Right atrium auricular region (tissue), 2 donors: ENCODE measurements around the gene TPO. TPM values are rescaled to one million over a fixed set of nuclear protein-coding genes. Genes with fewer than 3 reads are reported as not detected.

Experiments used
- DNase-seq: peaks from one replicate; pipeline ENCODE4 v3.0.0-alpha.2; 2019; ENCODE audit warnings: low spot score
- H3K27ac ChIP-seq, 2 donors: fragments of 200-600 bp; sonication (generic); 1 replicate in 1 of 2; 2 replicates in 1 of 2; pipeline ENCODE4 v1.5.1; 2016 to 2019
- H3K27me3 ChIP-seq, 2 donors: fragments of 200-600 bp; sonication (generic); one replicate each; pipeline versions ENCODE4 v1.5.1 to v1.6.0; 2017 to 2019
- H3K36me3 ChIP-seq: fragments of 200-600 bp; sonication (generic); one replicate; pipeline ENCODE4 v1.5.1; 2016
- H3K4me1 ChIP-seq, 2 donors: fragments of 200-600 bp; sonication (generic); one replicate each; pipeline versions ENCODE4 v1.5.1 to v1.6.0; 2017 to 2019
- H3K4me3 ChIP-seq, 2 donors: fragments of 200-600 bp; sonication (generic); 1 replicate in 1 of 2; 2 replicates in 1 of 2; pipeline ENCODE4 v1.5.1; 2017 to 2019; ENCODE audit warnings: mild to moderate bottlenecking in 1 of 2, moderate library complexity in 1 of 2
- H3K9me3 ChIP-seq, 2 donors: fragments of 200-600 bp; sonication (generic); one replicate each; pipeline ENCODE4 v1.5.1; 2019
- CTCF ChIP-seq, 2 donors: fragments of 200-600 bp; sonication (generic); IDR thresholded peaks; one replicate each; pipeline ENCODE4 v1.5.1; 2019; ENCODE audit warnings: antibody characterized with exemption in 2 of 2
- total RNA-seq, 2 donors: library from RNA; depleted of rRNA; stranded (reverse); fragments of >200 nt; gene quantifications; one replicate each; pipeline ENCODE4 v1.1.0, GENCODE V29; 2016

Gene TPO
- total RNA-seq, 2 donors from 2014 or later = 0.08 to 2.7 TPM

GRCh38 chr2:1437537-1437936 is 24.3 kb downstream of the TPO start:
- no peak overlapping the region for H3K4me3 ChIP-seq
- H3K9me3 ChIP-seq = no peaks in the 10 kb centered on the region
- no peak for DNase-seq
- no peaks in the 10 kb centered on the region for H3K36me3 ChIP-seq
- H3K27ac ChIP-seq = no peak overlapping the region
- no peak for TF ChIP-seq CTCF (IDR thresholded peaks at IDR 0.05)
- H3K4me1 ChIP-seq = no peaks in the 10 kb centered on the region
- no peaks in the 10 kb centered on the region for H3K27me3 ChIP-seq

DNA sequence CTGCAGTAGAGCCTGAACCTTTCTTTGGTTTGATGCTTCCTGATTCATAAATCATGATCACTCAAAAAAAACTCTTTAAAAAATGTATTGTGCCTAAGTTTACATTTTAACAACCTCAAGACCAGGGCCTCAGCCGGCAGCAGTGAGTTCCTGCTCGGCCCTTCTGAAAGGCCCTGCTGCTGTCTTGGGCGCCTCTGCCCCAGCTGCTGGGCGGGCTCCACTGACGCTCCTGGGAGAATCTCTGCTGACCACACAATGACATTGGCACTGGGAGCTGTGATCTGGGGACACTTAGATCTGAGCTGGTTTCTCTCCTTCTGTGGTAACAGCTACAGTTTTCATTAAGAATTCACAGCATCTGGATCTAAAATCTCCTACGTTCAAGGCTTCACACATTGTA is 25.7 kb downstream of the TPO start:
- Histone ChIP-seq H3K4me3 (no peak overlapping the region), H3K9me3 (no peaks in the 10 kb centered on the region), H3K36me3 (no peaks in the 10 kb centered on the region), H3K27ac (no peak overlapping the region), H3K27me3 (no peaks in the 10 kb centered on the region), H3K4me1 (no peaks in the 10 kb centered on the region)
- no peak for TF ChIP-seq CTCF (IDR thresholded peaks at IDR 0.05)
- DNase-seq = no peak

GRCh38 chr2:1440581-1440980 is 27.3 kb downstream of the TPO start:
- Histone ChIP-seq H3K27ac (no peak overlapping the region), H3K27me3 (no peaks in the 10 kb centered on the region), H3K4me3 (no peak overlapping the region), H3K4me1 (no peaks in the 10 kb centered on the region), H3K9me3 (no peaks in the 10 kb centered on the region), H3K36me3 (no peaks in the 10 kb centered on the region)
- no peak for TF ChIP-seq CTCF (IDR thresholded peaks at IDR 0.05)
- DNase-seq = no peak

- no peak for DNase-seq
- H3K9me3 ChIP-seq = no peaks in the 10 kb centered on the region
- no peaks in the 10 kb centered on the region for H3K36me3 ChIP-seq
- H3K27ac ChIP-seq = no peak overlapping the region
- H3K27me3 ChIP-seq = no peaks in the 10 kb centered on the region
- H3K4me3 ChIP-seq = no peak overlapping the region
- no peaks in the 10 kb centered on the region for H3K4me1 ChIP-seq
- TF ChIP-seq CTCF (IDR thresholded peaks at IDR 0.05) = no peak
These were observed 33.0 kb downstream of the TPO start for GRCh38 chr2:1446301-1446700.

DNA sequence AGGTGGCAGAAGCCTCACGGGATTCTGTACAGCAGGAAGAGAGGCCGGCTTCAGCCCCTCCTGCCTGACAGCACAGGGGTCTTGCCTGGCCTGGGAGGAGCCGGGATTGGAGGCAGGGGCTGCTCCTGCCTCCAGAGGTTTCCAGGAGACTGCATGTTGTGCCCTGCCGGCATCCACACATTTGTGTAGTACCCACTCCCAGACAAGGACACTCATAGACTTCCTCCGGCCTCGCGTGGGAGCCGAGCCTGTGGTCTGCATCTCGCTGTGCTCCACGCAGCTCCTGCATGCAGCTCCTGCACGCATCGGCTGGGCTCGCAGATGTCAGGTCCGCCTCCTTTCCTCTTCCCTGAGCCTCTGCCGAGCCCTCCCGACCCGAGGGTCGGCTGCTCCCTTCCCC is 34.7 kb downstream of the TPO start:
- Histone ChIP-seq H3K27me3 (no peaks in the 10 kb centered on the region), H3K4me1 (no peaks in the 10 kb centered on the region), H3K36me3 (no peaks in the 10 kb centered on the region), H3K27ac (no peak overlapping the region), H3K9me3 (no peaks in the 10 kb centered on the region), H3K4me3 (no peak overlapping the region)
- TF ChIP-seq CTCF (IDR thresholded peaks at IDR 0.05) = no peak
- no peak for DNase-seq

DNA sequence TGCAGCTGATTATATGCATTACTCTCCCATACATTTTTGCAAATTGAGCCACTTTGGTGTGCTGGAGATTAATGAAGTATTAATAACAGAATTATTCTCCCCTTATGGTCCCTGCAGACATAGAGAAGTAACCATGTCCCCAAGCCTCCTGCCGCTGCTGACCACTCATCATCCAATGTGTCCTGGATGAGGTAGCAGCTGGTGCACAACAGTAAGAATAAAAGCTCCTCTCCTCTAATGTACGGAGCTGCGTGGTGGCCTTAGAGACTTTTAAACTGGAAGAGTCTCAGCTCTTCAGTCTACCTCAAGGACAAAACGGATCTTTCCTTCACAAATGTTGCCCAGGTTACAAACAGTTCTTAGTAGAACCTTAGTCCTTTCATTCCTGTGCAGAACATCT is 37.7 kb downstream of the TPO start:
- no peak overlapping the region for H3K27ac ChIP-seq
- H3K9me3 ChIP-seq = no peaks in the 10 kb centered on the region
- TF ChIP-seq CTCF (IDR thresholded peaks at IDR 0.05) = no peak
- no peaks in the 10 kb centered on the region for H3K36me3 ChIP-seq
- no peaks in the 10 kb centered on the region for H3K4me1 ChIP-seq
- no peak for DNase-seq
- no peaks in the 10 kb centered on the region for H3K27me3 ChIP-seq
- H3K4me3 ChIP-seq = no peak overlapping the region
